Right lobe of liver (tissue), 4 donors: ENCODE data around the gene RPTOR.

ENCODE experiments used
- CTCF ChIP-seq, 4 donors: fragments of 200-600 bp in 3 of 4; fragments of 450-650 bp in 1 of 4; IDR thresholded peaks; one replicate each; pipeline versions ENCODE4 v1.5.1 to v1.8.0; 2016 to 2022; ENCODE audit warnings: antibody characterized with exemption in 4 of 4, mild to moderate bottlenecking in 2 of 4
- POLR2A ChIP-seq: fragments of 450-650 bp; IDR thresholded peaks from one replicate; pipeline ENCODE4 v1.6.1; 2017; ENCODE audit warnings: antibody characterized with exemption, mild to moderate bottlenecking
- donor health status: DM: no; HTN: no; CAD: no.
- donor health status: DM: no; HTN: no; CAD: no.
- donor health status: DM: no; HTN: yes; CAD: no.

DNA sequence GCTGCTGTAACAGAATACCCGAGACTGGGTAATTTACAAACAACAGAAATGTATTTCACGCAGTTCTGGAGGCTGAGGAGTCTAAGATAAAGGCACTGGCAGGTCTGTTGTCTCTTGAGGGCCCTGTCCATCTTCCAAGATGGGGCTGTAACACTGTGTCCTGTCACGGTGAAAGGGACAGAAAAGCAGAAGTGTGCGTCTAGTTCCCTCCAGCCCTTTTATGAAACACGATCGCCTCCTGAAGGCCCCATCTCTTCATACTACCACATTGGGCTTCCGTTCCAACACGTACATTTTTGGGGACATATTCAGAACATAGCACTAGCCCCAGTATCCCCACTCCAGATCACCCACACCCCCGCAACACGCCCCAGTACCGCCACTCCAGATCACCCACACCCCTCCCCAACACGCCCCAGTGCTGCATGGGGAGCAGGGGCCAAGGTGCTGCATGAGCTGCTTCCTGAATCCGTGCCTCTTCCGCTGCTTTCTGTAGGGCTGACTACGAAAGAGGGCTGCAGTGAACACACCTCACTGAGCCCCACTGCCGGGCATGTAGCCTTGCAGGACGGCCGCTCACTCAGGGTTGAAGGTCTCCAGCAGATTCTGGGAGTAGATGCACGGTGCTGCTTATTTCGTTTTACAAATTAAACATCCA lies 91.9 kb downstream of the RPTOR start:
- TF ChIP-seq CTCF (IDR thresholded peaks at IDR 0.05) (no peak), POLR2A (no peak)
